CD4-positive, alpha-beta T cell treated with Interleukin-17A for 1 hour (primary cell): ENCODE data around the gene DNAJC12.
"Not testable (repeated sequence)": the region's sequence is repeated elsewhere in the genome, so short reads cannot be mapped to it uniquely, and the experiment has no call there.

Experiments
- DNase-seq: peaks from one replicate; pipeline ENCODE4 v3.0.0-alpha.2; 2020

DNAJC12 gene

DNA sequence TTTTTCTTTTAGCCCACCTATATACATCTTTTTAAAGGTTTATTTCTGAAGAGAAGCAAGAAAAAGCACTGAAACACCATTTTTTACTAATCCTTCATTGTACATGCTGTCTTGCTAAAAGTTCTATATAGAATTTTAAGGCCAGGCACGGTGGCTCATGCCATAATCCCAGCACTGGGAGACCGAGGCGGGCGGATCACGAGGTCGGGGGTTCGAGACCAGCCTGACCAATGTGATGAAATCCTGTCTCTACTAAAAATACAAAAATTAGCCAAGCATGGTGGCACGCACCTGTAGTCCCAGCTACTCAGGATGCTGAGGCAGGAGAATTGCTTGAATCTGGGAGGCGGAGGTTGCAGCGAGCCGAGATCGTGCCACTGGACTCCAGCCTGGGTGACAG is 1.5 kb upstream of the DNAJC12 start:
- DNase-seq, result not testable (repeated sequence)

DNA sequence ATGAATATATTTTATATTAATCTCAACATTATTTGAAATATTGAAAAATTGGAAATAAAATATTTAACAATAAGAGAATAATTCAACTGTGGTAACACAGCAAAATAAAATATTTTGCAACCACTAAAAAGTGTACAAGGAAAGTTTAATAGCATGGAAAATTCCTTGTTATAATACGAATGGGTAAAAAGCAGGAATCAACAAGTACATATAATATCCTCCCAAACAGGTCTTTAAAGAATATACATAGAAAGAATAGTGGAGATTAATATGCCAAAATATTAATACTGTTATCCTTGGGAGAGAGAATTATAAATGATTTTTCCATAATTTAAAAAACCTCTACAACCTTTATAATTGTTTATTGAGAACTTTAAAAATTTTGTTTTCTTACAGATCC is 1.0 kb downstream of the DNAJC12 start:
- no peak for DNase-seq

DNA sequence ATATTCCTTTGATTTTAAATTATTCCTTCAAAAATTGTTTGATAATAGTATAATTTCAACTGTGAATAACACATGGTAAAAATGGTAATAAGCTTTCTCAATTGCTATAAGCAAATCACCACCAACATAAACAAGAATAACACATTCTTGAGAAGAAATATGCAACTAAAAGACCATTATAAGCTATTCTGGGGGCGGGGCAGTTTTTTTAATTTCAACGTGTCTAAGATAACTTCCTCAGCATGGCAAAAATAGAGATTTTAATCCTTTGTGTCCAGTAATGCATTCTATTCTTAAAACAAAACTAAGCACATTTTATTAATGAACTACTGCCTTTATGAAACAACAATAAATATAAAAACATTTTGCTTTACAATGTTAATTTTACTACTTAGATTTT is 1.5 kb downstream of the DNAJC12 start:
- no peak for DNase-seq

DNA sequence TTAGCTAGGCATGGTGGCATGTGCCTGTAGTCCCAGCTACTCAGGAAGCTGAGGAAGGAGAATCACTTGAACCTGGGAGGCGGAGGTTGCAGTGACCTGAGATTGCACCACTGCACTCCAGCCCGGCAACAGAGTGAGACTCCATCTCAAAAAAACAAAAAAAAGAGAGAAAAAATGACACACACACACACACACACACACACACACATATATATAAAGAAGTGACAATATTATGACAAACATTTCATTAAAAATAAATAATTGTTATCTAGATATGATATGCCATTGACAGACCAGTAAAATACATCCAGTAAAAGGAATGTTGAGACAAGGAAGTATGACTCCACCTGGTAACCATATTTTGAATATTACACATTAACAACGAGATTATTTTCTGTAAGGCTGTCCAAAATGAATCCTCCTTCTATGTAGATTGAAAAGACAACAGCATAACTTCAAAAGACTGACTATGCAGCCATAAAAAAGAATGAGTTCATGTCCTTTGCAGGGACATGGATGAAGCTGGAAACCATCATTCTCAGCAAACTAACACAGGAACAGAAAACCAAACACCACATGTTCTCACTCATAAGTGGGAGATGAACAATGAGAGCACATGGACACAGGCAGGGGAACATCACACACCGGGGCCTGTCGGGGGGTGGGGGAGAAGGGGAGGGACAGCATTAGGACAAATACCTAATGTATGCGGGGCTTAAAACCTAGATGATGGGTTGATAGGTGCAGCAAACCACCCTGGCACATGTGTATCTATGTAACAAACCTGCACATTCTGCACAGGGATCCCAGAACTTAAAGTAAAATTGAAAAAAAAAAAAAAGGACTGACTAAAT is 2.2 kb downstream of the DNAJC12 start:
- not testable (repeated sequence) for DNase-seq

DNA sequence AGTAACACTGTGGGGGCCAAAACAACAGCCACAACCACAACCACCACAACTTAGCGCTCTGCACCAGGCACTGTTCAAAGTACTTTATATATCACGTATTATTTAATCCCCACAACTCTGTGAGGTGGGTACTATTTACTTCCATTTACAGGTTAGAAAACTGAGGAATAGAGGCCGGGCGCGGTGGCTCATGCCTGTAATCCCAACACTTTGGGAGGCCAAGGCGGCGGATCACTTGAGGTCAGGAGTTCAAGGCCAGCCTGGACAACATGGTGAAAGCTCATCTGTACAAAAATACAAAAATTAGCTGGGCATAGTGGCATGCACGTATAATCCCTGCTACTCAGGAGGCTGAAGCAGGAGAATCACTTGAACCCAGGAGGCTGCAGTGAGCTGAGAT is 3.6 kb downstream of the DNAJC12 start:
- DNase-seq, result no peak

DNA sequence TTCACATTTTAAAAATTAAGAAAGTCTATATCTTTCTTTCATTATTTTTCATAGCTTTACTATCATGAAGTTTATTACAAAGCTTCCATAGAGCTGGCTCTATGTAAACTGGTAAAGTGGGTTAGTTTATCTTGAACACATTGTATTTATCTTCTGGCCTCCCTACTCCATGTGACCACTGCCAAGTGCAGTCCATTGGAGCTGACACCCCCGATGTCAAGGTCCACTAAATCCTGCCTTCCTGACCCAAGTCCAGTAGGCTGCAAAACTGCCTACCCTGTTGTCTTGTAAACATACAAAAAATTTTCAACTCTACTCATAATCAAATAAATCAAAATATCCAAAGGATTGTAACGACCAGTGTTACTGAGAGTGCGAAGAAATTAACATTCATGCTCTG is 10.2 kb downstream of the DNAJC12 start:
- DNase-seq, result no peak

DNA sequence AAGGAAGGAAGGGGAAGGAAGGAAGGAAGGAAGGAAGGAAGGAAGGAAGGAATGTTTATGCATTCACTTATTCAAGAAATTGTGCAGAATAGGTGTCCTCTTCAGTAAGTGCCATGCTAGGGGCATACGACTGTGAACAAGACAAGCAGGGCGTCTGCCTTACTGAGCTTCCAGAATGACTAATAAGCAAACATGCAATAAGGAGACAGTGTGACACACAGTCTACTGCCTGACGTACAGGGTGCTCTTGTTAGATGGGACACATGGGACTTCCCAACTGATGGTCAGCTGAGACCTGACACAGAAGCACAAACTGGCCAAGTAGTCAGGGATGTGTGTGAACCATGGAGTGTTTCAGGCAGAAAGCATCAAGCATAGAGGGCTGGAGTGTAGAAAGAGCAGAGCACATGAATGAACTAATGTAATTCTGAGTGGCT is 18.2 kb downstream of the DNAJC12 start:
- no peak for DNase-seq

DNA sequence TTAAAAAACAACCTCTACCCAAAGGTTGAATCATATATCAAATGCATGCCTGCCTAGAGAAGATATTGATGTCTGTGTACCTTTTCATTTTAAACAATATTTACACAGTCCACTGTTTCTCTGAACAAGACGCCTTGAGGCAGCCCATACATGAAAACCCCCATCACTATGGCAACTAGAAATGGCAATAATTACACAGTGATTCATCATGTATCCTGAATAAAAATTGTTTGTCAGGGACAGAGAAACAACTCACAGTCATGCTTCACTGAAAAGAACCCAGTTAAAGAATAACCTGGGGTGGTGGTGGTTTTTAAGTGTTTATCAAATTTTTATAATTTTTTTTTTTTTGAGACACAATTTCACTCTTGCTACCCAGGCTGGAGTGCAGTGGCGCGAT is 19.7 kb downstream of the DNAJC12 start:
- DNase-seq, result no peak

DNA sequence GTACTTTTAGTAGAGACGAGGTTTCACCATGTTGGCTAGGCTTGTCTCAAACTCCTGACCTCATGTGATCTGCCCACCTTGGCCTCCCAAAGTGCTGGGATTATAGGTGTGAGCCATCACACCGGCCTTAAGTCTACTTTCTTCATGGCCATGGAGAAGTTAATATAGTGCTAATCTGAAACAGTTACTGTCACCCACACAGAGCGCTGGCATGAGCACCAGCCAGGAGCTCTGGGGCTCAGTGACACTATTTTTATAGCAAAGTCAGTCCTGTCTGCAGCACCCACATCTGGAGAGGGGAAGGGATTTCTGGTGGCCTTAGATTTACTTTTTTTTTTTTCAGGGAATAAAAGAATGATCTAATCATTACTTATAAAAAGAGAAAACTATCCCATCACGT is 21.3 kb downstream of the DNAJC12 start:
- DNase-seq, result no peak

DNA sequence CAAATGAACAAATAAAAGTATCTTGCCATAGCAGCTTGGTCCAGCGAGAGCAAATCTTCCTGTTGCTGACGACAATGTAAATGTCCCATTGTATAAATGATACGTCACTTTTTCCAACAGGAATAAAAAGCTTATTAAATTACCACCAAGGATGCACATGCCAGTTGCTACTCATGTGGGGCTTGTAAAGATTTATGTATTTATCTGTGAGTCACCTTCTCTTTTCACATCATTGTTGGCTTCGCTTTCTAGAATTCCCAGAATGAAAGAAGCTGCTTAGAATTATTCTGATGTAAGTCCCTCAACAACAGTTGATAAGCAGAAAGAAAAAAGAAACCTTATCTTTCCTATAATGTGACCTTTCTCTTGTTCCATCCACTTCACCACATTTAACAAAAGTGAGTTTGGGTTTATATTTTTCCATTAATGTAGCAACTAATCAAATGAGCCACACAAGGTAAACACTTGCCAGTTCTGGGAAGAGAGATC is 22.4 kb downstream of the DNAJC12 start:
- DNase-seq, result no peak

DNA sequence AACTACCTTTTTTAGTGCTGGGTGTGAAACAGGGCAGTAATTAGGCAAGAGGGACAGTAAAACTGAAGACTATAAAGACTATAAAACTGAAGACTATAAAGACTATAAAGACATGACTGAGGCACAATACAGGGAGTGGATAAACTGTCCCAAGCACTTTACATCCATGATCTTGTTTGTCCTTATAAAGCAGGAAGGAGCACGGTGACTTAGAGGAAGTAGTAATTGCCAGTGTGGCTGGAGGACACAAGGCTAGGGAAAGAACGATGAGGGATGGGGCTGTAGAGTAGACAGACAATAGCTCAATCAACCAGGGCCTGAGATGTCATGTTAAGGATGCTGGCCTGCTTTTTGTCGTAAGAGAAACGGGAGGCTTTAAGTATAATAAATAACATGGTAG is 26.0 kb downstream of the DNAJC12 start:
- no peak for DNase-seq

DNA sequence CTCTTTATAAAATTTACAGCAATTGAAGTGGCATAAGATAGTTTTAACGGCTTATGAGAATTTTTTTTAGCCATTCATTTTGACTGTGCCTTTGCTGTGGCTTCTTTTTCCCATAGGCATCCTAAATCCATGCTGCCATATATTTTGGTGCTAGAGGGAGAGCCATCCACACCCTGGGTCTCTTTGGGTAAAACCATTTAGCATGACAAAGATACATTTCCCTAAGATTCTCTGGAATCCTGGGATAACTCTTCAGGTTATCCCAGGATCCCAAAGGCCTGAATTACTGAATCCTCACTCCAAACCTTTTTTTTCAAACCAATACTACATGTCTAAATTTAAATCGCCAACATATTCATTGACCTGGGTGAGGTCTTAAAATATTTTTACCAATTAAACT is 28.9 kb downstream of the DNAJC12 start:
- DNase-seq, result no peak

DNA sequence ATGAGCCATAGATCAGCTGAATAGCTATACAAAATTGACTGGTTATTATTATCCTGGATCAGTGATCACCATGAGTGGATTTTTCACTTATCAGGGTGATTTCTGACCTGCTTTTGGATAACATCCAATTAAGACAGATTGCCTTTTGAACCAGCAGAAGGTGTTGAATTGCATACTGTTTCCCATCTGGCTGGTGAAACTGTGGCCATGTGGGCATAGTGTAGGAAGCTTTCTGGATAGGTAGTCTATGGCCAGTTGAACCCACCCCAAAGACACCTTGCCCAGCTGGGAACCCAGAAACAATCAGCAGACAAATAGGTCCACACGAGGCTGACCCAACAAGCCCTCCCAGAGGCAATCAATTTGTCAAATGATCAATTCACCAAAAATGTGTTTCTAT is 29.3 kb downstream of the DNAJC12 start:
- no peak for DNase-seq

DNA sequence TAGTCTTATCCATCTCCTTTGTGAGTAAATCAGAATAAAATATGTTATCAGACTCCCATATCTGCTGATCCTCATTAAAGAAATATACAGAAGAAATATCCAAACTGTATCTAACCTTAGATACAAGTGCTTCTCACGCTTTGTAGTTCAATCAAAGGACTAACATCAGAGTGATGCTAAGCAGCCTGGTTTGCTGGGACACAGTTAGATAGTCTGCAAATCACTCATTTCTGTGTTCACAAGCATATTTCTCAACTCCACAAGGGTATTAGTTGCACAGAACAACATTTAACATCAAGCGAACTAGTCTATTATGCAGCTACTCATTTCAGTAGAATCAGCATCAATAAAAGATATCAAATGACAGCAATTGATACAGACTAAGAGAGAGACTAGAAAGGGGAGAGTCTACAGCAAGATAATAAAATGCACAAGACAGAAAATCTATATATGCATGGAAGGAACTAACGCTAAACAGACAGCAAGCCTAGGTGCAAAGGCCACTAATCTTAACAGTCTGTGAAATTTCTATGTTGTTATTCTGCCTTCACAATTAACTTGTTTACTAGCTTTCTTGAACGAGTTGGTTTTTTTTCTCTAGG is 30.0 kb downstream of the DNAJC12 start:
- no peak for DNase-seq

DNA sequence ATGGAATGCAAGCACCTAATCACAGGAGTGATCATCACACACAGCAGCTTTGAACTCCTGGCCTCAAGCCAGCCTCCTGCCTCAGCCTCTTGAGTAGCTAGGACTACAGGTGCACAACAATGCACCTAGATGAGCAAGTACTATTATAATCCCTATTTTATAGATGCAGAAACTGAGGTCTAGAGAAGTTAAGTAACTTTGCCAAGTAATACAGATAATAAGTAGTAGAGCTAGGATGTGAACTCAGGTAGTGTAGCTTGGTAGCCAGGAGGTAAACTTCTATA is 33.7 kb downstream of the DNAJC12 start:
- no peak for DNase-seq

DNA sequence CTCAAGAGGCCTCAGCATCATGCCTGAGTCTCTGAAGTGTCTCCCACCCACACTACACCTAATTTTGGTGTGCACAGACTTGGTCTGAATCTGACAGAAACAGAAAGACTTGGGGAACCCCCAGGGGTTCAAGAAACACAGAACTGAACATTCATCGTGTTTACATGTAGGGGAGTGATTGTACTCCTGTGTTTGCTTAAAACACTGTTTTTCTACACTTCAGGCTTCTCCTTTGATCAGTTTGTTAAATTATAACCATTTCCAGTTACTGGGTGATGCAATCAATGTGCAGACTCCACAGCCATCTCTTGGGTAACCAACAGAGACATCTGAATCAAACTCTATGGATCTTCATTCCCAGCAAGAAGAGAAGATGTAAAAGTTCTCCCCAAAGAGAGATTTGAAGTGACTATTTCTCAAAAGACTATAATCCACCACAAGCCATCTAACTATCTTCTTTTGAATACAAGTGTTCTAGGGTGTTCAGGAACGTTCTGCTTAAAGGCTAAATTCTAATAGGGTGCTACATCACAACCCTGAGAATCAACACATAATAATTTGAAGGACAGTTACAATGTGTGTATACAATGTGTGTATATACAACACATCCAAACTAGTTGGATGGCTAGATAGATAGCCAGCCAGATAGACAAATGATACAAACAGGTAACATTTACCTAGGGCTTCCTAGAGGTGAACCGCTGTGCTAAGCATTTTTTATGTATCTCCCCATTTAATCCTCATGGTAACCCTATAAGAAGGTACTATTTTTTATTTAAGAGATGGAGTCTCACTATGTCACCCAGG is 34.2 kb downstream of the DNAJC12 start:
- no peak for DNase-seq

DNA sequence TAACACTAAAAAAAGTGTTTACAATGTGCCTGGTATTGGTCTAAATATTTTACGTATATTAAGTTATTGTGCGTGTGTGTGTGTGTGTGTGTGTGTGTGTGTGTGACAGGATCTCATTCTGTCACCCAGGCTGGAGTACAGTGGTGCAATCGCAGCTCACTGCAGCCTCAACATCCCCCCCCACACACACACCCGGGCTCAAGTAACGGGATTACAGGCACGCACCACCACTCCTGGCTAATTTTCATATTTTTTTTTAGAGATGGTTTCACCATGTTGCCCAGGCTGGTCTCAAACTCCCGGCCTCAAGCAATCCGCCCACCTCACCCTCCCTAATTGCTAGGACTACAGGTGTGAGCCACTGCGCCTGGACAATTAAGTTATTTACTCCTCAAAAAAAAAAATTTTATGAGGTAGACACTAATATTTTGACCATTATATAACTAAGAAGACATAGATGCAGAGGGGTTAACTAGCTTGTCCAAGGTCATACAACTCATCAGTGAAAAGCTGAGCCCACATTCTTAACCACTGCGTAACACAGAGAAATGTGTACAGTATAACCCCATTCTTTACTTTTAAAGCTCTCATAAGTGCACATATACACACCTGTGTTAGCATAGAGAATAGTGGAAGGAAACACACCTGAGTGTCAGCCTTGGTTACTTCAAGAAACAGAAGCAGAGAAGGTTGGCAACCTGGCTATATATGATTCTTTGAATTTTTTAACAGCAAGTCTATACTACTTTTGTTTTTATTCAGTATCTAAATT is 35.0 kb downstream of the DNAJC12 start:
- DNase-seq, result no peak

DNA sequence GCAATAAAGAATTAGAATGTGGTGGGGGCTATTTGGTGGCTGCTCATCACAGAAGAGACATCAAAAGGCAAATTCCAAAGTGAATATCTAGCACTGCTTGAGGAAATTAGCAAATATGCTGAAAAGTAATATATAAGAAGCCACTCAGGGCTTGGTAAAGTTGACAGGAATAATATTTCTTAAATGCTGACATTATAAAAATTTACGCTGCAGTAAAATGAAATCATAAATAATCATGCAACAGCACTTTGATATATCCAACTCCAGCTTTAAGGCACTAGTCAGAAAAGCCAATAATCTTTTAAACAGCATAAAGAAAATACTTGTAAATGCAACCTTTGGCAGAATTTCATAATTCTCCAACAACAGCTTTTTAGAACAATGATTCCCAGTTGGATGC is 36.9 kb downstream of the DNAJC12 start:
- no peak for DNase-seq

DNA sequence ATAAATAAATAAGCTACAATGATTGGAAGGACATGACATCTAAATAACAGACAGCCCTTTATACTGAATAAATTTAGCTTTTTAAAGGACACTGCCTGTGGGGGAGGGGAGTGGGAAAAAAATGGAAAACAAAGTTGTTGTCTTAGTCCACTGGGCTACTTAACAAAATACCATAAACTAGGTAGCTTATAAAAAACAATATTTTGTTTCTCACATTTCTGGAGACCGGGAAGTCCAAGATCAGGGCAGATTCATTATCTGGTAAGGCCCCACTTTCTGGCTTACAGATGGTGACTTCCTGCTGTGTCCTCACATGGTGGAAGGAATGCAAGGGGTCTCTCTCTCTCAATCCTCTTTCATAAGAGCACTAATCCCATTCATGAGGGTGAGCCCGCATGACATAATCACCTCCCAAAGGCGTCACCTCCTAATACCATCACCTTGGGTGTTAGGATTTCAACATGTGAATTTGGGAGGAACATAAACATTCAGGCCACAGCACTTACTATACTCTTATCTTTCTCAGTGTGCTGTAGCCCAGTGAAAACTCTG is 43.0 kb downstream of the DNAJC12 start:
- DNase-seq, result no peak

DNA sequence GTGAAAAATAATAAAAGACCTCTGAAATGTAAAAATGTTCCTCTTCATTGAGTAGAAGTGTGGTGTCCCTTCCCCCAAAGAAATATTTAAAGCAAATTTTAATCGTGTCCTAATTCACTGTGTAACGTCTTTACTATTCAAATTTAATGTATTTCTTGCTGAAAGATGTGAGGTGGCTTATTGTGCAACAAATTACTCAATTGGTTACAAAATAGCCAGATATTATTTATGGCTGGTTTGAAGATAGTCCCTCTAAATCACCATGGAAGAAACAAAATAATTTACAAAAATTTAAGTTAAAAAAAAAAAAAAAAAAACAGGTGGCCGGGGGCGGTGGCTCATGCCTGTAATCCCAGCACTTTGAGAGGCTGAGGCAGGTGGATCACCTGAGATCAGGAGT is 43.7 kb downstream of the DNAJC12 start:
- DNase-seq, result no peak

DNA sequence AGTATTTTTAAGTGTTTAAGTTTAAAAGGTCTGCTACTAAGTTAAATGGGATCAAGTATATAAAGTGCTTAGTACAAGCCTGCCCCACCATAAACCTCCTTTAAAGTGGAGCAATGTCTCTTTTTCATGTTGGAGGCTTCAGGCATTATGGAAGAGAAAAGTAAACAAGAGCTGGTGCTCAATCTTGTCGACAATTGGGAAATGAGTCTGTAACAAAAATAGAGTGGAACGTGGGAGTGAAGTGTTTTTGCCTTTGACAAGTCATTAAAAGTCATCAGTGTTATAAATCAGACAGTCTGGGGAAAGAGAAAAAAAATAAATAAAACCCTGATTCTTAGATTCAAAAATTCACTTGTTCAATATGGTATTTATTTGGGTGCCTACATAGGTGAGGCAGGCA is 44.7 kb downstream of the DNAJC12 start:
- no peak for DNase-seq

DNA sequence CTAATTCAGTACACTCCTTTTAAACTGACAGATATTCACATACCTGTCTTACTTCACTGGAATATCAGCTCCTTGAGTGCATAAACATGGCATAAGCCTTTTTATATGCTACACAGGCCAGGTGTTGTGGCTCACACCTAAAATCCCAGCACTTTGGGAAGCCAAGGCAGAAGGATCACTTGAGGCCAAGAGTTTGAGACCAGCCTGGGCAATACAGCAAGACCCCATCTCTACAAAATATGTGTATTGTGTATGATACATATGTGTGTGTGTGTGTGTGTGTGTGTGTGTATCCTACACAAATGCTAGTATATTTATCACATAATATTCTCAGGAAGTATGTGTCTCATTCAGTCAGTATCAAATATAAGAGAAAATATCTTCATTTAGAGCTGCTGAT is 45.3 kb downstream of the DNAJC12 start:
- no peak for DNase-seq
